Activated naive CD4-positive, alpha-beta T cell treated with anti-CD3 and anti-CD28 coated beads, Interleukin-2, amount 10 ng/mL, durations not matched to agents 7 days and 5 days (primary cell): ENCODE results near the gene UMODL1.

Experiments
- CTCF ChIA-PET: fragments of 350-600 bp; sonication (Branson Sonifier 250); formaldehyde crosslinking; loops from one replicate; lab custom pipeline; 2021; ENCODE audit warnings: antibody characterized with exemption; lab: Charles Lee
- DNase-seq: peaks from one replicate; pipeline ENCODE4 v3.0.0-alpha.2; 2020
- H3K27ac Mint-ChIP-seq: one replicate; pipeline ENCODE4 v1.8.0; 2021; ENCODE audit warnings: mild to moderate bottlenecking, moderate library complexity, mixed read lengths
- H3K27me3 Mint-ChIP-seq: one replicate; pipeline ENCODE4 v1.8.0; 2021; ENCODE audit warnings: mild to moderate bottlenecking, mixed read lengths
- H3K36me3 Mint-ChIP-seq: one replicate; pipeline ENCODE4 v1.8.0; 2021; ENCODE audit warnings: mixed read lengths
- H3K4me1 Mint-ChIP-seq: one replicate; pipeline ENCODE4 v1.8.0; 2021; ENCODE audit warnings: mixed read lengths
- H3K4me3 Mint-ChIP-seq: one replicate; pipeline ENCODE4 v1.8.0; 2021; ENCODE audit warnings: mild to moderate bottlenecking, moderate library complexity, mixed read lengths
- H3K9me3 Mint-ChIP-seq: one replicate; pipeline ENCODE4 v1.8.0; 2021; ENCODE audit warnings: mixed read lengths

Gene UMODL1

DNA sequence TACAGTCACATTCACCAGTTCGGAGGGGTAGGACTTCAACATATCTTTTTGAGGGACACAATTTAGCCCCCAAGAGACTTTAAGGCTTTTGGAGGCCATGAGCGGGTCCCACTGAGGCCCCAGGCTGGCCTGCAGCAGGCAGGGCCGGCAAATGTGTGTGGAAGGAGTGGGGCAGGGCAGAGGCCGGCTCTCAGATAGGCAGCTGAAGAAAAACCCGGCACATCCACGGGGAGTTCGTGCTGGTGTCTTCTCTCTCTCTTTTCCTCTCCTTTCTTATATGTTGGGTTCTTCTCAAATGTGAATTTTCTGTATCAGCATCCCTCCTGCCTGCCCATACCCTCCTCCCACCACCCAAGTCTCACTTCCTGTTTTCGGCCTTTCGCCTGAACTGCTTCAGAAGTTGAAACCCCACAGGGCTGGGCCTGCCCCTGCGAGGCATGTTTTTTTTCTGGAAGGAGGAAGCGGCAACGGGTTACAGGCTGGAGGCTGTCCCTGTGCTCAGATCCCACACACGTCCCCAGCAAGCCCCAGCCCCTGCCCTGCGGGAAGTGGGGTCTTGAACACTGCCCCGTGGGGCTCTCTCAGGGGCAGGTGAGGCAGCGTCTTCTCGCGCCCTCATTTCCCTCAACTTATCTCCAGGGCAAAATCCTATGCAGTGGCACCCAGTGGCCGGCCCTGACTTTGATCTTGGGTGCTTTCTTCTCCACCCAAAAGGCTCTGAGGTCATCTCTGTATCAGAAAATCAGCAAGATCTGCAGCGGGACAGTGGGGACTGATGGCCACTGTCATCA is 9.7 kb upstream of the UMODL1 start:
- Mint-ChIP-seq H3K27me3 (peaks cover 13% of the 10 kb centered on the region), H3K27ac (peak overlapping the region; percentile 100), H3K4me3 (peak overlapping the region; percentile 88), H3K36me3 (peaks cover 4% of the 10 kb centered on the region), H3K4me1 (peaks cover 54% of the 10 kb centered on the region), H3K9me3 (no peaks in the 10 kb centered on the region)
- CTCF ChIA-PET = no interaction called here
- DNase-seq = peak; percentile 59

DNA sequence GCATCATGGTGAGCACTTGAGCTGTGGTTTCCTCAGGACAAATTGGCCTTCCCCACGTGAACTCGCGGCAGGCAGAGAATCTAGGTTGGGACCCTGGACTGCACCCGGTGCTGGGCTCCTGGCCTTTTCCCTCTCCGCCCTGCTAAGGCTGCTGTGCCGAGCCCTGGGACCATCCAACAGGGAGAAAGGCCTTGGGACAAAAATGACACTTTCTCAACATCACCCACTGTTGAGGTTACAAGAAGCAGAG is 9.2 kb upstream of the UMODL1 start:
- peak overlapping the region; percentile 88 for H3K4me3 Mint-ChIP-seq
- H3K36me3 Mint-ChIP-seq = peaks cover 4% of the 10 kb centered on the region
- H3K27ac Mint-ChIP-seq = peak overlapping the region; percentile 100
- no peaks in the 10 kb centered on the region for H3K9me3 Mint-ChIP-seq
- H3K4me1 Mint-ChIP-seq = peaks cover 56% of the 10 kb centered on the region
- H3K27me3 Mint-ChIP-seq = peaks cover 7% of the 10 kb centered on the region
- CTCF ChIA-PET = no interaction called here
- no peak for DNase-seq

DNA sequence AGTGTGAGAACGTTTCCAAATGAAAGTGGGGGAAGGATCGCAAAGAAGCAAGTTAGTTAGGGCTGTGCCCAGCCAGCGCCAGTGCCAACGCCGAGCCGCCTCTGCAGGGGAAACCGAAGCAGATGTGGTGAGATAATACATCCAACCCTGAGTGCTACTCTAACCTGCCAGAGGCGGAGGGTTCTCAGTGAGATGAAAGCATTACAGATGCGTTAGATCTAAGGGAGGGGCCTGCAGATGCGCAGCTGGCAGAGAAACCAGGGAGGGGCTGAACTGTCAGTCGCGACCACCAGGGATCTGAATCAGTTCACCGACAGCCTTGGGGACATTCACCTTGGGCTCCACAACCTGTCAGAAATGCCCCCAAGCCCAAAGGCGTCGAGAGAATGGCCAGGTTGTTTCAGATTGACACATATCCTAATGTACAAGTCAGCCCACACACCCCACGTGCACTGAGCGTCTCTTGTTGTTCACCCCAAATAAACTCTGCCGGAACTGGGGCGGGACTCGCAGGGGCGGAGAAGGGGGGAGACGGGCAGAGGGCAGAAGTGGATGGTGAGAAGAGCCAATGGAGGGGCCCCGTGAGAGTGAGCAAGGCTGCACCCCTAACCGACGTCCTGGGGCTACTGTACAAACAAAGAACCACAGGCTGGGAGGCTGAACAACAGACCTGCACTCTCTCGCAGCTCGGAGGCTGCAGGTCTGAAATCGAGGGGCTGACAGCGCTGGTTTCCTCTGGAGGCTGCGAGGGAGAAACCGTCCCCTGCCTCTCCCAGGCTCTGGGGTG is 8.7 kb upstream of the UMODL1 start:
- H3K4me1 Mint-ChIP-seq = peaks cover 56% of the 10 kb centered on the region
- CTCF ChIA-PET = interaction anchor here (1.9 to 2.2 kb wide), 2 partner anchors 45 to 61 kb away, joined by 5 to 11 read pairs; no protein-coding TSS in a partner anchor
- H3K27ac Mint-ChIP-seq = peak overlapping the region; percentile 100
- peaks cover 4% of the 10 kb centered on the region for H3K36me3 Mint-ChIP-seq
- H3K27me3 Mint-ChIP-seq = peaks cover 5% of the 10 kb centered on the region
- H3K9me3 Mint-ChIP-seq = no peaks in the 10 kb centered on the region
- peak; percentile 97 for DNase-seq
- peak overlapping the region; percentile 88 for H3K4me3 Mint-ChIP-seq

- CTCF ChIA-PET = interaction anchor here (1.9 to 2.2 kb wide), 2 partner anchors 45 to 61 kb away, joined by 5 to 11 read pairs; no protein-coding TSS in a partner anchor
These were observed 7.9 kb upstream of the UMODL1 start for GRCh38 chr21:42063191-42063570.

DNA sequence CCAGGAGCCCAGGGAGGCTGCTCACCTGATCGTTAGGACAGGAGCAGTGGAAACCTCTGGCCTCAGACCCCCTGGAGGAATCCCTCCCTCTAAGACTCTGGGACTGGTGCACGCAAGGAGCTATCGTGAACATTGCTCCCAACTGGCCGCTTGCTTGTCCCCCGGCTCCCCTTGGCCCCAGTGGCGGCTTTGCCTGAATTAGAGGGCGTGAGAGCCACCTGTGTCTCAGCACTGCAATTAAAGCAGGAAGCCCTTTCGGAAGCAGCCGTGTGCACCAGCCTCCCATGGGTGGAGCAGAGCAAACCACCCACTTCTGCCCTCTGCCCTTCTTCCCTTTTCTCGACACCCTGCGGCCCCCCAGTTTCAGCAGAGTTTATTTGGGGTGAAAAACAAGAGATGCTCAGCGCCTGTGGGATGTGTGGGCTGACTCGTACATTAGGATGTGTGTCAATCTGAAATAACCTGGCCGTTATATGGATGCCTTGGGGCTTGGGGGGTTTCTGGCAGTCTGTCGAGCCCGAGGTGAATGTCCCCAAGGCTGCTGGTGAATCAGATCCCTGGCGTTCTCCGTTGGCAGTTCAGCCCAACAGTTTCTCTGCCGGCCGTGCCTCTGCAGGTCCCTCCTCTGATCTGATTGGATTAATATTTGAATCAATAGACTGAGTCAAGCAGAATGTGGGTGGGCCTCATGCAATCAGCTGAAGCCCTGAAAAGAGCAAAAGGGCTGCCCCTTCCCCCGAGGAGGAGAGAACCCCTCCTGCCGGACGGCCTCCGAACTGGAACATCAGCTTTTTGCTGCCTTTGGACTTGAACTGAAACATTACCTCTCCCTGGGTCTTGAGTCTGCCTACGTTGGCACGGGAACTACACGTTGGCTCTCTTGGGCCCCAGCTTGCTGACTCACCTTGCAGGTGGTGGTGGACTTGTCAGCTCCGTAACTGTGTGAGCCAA is 7.3 kb upstream of the UMODL1 start:
- no peaks in the 10 kb centered on the region for H3K27me3 Mint-ChIP-seq
- peak; percentile 77 for DNase-seq
- H3K4me3 Mint-ChIP-seq = peak overlapping the region; percentile 88
- H3K4me1 Mint-ChIP-seq = peaks cover 53% of the 10 kb centered on the region
- H3K9me3 Mint-ChIP-seq = no peaks in the 10 kb centered on the region
- peaks cover 4% of the 10 kb centered on the region for H3K36me3 Mint-ChIP-seq
- CTCF ChIA-PET = interaction anchor here (0.7 to 2.2 kb wide), 4 partner anchors 10 to 62 kb away, joined by 3 to 11 read pairs (median 6); no protein-coding TSS in a partner anchor
- H3K27ac Mint-ChIP-seq = peak overlapping the region; percentile 100

More at GRCh38 chr21:42063191-42063570, 7.9 kb upstream of the UMODL1 start:
- Mint-ChIP-seq H3K4me3 (peak overlapping the region; percentile 88), H3K36me3 (peaks cover 4% of the 10 kb centered on the region), H3K27ac (peak overlapping the region; percentile 100), H3K9me3 (no peaks in the 10 kb centered on the region), H3K27me3 (no peaks in the 10 kb centered on the region), H3K4me1 (peaks cover 56% of the 10 kb centered on the region)
- peak; percentile 59 for DNase-seq

GRCh38 chr21:42066521-42066920 is 4.6 kb upstream of the UMODL1 start:
- Mint-ChIP-seq H3K4me3 (no peak overlapping the region), H3K4me1 (peaks cover 42% of the 10 kb centered on the region), H3K36me3 (peaks cover 4% of the 10 kb centered on the region), H3K9me3 (no peaks in the 10 kb centered on the region), H3K27me3 (peaks cover 14% of the 10 kb centered on the region), H3K27ac (no peak overlapping the region)
- CTCF ChIA-PET = no interaction called here
- no peak for DNase-seq

DNA sequence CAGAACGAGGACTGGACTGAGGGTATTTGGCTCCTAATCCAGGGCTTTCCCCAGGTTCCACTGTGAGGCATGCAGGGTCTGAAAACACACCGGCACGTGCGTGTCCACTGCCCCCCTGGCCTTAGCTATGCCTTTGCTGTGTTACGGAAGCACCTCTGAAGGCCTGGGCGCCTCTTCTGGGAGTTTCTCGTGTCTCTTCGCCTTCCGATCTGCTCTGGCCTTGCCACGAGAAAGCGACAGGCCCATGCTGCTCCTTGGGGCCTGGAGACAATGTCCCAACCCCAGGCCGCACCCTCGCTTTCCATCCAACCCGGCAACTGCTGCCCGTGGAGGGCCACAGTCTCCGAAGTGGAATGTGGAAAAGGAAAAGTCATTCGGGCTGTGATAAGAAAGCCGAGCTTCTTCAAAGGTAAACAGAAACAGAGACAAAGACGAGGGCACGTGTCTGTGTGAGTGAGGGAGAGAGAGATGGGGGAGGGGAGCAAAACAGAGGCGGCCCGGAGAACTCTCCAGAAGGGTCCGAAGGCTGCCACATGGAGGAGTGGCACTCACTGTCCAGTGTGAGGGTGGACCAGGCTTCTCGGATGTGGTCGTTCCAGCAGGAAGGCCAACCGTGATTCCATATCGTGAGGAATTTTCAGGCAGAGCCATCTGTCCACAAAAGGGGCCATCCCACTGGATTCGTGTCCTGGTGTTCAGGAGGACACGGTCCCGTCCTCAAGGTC is 3.4 kb upstream of the UMODL1 start:
- CTCF ChIA-PET = no interaction called here
- H3K4me3 Mint-ChIP-seq = no peak overlapping the region
- no peak for DNase-seq
- H3K4me1 Mint-ChIP-seq = peaks cover 32% of the 10 kb centered on the region
- no peak overlapping the region for H3K27ac Mint-ChIP-seq
- peaks cover 4% of the 10 kb centered on the region for H3K36me3 Mint-ChIP-seq
- H3K27me3 Mint-ChIP-seq = peaks cover 22% of the 10 kb centered on the region
- H3K9me3 Mint-ChIP-seq = no peaks in the 10 kb centered on the region

DNA sequence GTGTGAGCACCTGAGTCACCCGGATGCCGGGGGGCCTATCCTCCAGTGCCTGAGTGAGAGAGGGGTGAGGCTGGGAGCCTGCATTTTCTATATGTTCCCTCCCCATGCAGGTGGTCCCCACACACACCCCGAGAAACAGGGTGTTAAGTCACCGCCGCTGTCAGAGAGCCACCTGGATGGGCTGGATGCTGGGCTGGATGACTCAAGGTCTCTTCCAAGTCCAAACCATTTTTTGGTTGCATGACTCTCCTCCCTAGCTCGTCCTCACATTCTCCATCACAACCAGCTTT is 2.9 kb upstream of the UMODL1 start:
- peaks cover 28% of the 10 kb centered on the region for H3K4me1 Mint-ChIP-seq

GRCh38 chr21:42068592-42068991 is 2.5 kb upstream of the UMODL1 start:
- H3K27ac Mint-ChIP-seq = no peak overlapping the region
- H3K36me3 Mint-ChIP-seq = peaks cover 4% of the 10 kb centered on the region
- no peak overlapping the region for H3K4me3 Mint-ChIP-seq
- no peak for DNase-seq
- no peaks in the 10 kb centered on the region for H3K9me3 Mint-ChIP-seq
- CTCF ChIA-PET = no interaction called here
- H3K4me1 Mint-ChIP-seq = peaks cover 26% of the 10 kb centered on the region
- H3K27me3 Mint-ChIP-seq = peaks cover 30% of the 10 kb centered on the region

More for the DNA sequence above, 2.9 kb upstream of the UMODL1 start:
- H3K9me3 Mint-ChIP-seq = no peaks in the 10 kb centered on the region
- H3K36me3 Mint-ChIP-seq = peaks cover 4% of the 10 kb centered on the region
- DNase-seq = no peak
- no peak overlapping the region for H3K4me3 Mint-ChIP-seq
- CTCF ChIA-PET = no interaction called here
- no peak overlapping the region for H3K27ac Mint-ChIP-seq
- H3K27me3 Mint-ChIP-seq = peaks cover 26% of the 10 kb centered on the region

DNA sequence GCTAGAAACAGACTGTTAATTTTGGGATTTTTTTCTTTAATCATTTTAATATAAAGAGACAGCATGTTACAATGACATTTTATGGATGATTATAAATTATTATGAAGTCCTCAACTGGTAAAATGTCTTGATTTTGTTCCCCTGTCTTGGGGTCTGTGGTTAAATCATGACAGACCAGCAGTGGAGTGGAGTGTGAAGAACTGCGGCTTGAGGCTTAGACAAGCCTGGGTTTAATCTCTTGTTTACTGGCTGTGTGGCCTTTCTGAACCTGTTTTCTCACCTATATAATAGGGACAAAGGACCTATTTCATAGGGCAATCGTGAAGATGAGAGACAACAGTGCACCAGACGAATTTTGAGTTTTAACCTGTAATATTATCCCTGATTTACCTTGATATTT is 1.8 kb upstream of the UMODL1 start:
- CTCF ChIA-PET = no interaction called here
- Mint-ChIP-seq H3K27me3 (peaks cover 37% of the 10 kb centered on the region), H3K4me1 (peaks cover 19% of the 10 kb centered on the region), H3K9me3 (no peaks in the 10 kb centered on the region), H3K36me3 (peaks cover 4% of the 10 kb centered on the region), H3K27ac (no peak overlapping the region), H3K4me3 (no peak overlapping the region)
- no peak for DNase-seq

GRCh38 chr21:42069843-42070242 is 1.3 kb upstream of the UMODL1 start:
- no peak overlapping the region for H3K4me3 Mint-ChIP-seq
- CTCF ChIA-PET = no interaction called here
- no peak overlapping the region for H3K27ac Mint-ChIP-seq
- H3K27me3 Mint-ChIP-seq = peaks cover 39% of the 10 kb centered on the region
- peaks cover 4% of the 10 kb centered on the region for H3K36me3 Mint-ChIP-seq
- H3K9me3 Mint-ChIP-seq = no peaks in the 10 kb centered on the region
- peaks cover 14% of the 10 kb centered on the region for H3K4me1 Mint-ChIP-seq
- no peak for DNase-seq

DNA sequence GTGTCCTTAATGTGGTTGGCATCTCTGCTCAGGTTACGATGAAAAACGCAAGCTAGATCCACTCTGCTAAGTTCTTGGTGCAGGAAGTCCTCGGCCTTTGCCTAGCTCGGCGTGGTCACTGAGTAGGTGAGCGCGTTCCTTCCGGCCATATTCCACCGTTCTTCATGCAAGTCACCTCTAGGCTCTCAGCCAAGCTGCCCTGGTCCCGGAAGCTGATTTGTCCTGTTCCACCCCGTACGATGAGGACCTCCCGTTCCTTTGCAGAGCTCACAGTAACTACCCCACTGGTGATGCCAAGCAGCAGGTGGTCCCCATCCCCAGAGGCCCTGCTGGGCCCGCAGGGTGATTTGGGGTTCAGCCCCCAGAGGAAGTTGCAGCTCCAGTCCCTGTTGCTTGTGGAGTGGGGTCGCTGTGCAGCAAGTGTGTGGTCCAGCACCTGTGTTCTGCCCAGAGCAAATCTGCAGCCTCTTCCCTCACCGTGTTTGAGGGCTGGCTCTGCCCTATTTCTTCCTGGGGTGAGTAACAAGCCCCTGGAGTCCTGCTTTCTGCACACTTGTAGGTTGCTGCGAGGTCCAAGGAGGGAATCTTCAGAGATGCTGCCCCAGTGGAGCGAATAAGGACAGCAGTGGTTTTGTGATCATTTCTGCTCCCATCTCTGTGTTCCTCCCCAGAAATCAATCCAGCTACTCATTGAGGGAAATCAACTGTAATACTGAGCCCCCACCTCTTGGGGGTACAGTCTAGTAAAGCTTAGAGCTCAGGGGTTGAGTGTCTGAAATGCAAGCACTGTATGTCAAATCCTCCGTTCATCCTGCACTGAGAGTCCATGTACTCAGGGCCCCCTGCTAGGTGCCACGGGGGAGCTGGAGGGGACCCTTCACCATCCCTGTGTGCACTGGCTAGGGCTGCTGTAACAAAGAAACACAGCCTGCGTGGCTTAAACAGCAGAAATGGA is 2.3 kb downstream of the UMODL1 start:
- Mint-ChIP-seq H3K4me1 (no peaks in the 10 kb centered on the region), H3K27me3 (peaks cover 39% of the 10 kb centered on the region), H3K36me3 (no peaks in the 10 kb centered on the region), H3K9me3 (no peaks in the 10 kb centered on the region), H3K27ac (no peak overlapping the region), H3K4me3 (no peak overlapping the region)
- DNase-seq = no peak
- CTCF ChIA-PET = interaction anchor here (0.9 to 1.1 kb wide), 4 partner anchors 9 to 45 kb away, joined by 3 to 6 read pairs (median 3); no protein-coding TSS in a partner anchor
